SIG-M5 treated with dmso at 0.1 percent for 504 hours (cell line): ENCODE data around the gene IDH2.
A peak's percentile ranks its signal among the peaks of the same experiment; 100 is the strongest.

Source experiments
- DNase-seq: peaks from one replicate; lab custom pipeline; 2025; ENCODE audit not compliant: unreplicated experiment; lab: John Stamatoyannopoulos, UW

The IDH2 gene

GRCh38 chr15:90064911-90065681 lies 37.2 kb downstream of the IDH2 start:
- DNase-seq, result no peak

DNA sequence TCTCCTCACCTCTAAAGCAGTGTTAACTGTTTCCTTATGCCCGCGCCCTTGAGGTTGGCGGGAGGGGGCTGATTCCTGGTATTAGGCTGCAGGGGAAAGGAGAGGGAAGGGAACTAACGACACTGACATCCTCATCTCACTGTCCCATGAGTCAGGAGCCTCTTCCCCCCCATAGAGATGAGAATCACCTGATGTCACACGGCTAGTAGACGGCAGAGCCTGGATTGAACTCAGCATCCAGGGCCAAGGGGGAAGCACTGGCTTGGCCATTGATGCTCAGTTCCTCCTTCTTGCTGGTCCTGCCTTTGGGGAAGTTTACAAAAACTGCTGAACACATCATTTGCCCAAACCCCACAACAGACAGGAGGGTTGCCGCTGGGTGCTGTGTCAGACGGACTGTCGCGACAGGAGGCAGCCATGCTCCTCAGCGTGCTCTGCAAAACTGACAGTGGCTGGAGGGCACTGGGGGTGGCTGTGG lies 38.5 kb downstream of the IDH2 start:
- DNase-seq, result peak; percentile 71

GRCh38 chr15:90062973-90063769 lies 39.1 kb downstream of the IDH2 start:
- DNase-seq, result no peak

GRCh38 chr15:90062462-90062932 lies 39.8 kb downstream of the IDH2 start:
- DNase-seq, result no peak

- no peak for DNase-seq
These were observed 40.2 kb downstream of the IDH2 start for GRCh38 chr15:90062023-90062442.

DNA sequence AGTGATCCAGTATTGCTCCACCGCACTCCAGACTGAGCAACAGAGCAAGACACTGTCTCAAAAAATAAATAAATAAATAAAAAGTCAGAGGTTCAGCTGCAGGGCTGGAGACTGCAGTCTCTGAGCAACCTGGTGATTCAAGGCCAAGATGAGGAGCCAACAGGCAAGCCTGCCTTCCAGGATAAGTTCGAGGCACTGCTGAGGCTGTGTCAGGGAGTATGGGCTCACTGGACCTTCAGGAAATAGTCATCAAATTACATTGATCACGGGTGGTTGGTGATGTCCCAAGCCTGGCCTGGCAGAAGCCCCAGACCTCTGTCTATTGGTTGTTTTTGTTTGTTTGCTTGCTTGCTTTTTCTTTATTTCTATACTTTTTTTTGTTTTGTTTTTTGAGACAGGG lies 41.5 kb downstream of the IDH2 start:
- no peak for DNase-seq

DNA sequence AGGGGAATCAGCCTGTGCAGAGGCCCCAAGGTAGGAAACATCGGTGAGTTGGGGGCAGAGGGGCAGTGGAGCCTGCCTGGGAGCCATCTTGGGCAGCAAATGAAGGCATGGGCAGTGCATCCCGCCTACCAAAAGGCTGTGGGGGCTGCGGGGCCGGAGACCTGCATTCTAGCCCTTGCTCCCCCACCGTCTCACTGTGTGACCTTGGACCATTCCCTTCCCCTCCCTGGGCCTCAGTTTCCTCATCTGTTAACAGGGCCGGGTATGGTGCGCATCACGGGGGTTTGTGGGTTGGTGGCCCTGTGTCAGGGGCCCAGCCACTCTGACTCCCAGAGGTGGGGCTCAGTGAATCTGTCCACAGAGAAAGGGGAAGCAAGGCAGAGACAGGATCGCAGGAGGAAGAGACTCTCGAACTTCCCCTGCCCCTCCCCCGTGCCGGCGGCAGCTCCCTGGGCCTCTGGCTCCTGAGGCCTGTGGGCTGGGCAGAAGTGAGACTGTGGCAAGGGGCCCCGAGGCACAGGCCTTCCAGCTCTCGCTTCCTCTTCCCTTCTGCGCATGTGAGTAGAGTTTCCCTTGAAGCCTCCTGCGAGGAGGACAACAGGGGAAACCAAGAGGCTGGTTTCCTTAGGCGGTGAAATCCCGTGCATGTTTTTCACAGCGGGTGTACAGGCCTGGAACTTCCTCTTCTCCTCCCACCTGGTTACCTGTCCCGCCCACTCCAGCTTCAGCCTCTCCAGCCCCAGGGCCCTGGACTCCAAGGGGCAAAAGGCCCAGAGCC lies 42.9 kb downstream of the IDH2 start:
- DNase-seq, result peak; percentile 97

- DNase-seq, result no peak
These were observed 43.5 kb downstream of the IDH2 start for GRCh38 chr15:90058775-90059174.

DNA sequence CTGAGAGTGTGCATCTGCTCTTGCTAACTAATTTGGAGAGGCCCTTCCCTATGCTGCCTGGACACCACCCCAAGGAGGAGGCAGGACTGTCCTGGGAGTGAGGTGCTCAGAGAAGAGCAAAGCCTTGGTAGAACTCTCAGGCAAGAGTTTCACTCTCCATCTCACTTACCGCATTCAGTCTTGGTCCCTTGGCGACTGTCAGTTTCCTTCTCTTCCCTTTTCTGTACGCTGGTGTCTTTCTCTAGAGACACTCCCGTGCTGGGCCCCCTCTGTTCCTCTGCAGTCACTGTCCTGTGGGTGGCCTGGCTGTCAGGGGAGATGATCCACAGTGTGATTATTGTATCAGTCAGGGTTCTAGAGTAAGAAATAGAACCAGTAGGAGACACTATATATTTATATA lies 44.0 kb downstream of the IDH2 start:
- DNase-seq, result peak; percentile 70

DNA sequence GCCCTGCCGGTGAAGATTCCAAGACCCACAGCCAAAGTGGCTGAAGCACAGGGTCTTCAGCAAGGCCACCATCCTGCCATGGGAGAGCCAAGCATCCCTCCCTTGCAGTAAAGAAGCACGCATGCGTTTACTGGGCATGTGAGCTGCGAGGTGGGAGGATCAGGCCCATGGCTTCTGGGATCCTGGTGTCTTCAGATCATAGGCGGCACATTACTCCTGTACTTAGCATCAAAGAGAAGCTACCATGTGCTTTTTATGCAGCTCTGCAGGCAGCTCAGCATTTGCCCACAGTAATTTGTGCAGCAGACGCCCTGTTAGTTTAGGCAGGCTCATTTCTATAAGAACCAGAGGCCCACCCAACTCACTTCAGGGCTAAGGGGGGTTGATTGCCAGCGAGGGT lies 45.7 kb downstream of the IDH2 start:
- no peak for DNase-seq

DNA sequence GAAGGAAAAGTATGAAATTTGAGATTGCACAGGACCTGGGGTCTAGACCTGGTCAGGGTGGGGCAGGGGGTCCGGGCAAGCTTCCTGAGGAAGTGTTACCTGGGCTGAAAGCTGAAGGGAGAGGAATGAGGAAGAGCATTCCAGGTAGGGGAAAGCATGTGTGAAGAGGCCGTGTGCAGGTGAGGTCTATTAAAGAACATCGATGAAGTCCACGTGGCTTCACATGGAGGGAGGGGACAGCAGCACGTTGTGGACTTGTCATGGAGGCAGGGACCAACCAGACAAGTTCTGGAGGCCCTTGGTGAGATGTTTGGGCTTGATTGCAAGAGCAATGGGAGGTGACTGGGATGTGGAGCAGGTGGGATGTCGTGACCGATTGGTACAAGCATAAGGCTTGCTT lies 47.1 kb downstream of the IDH2 start:
- no peak for DNase-seq

GRCh38 chr15:90054618-90055097 lies 47.6 kb downstream of the IDH2 start:
- DNase-seq, result no peak

DNA sequence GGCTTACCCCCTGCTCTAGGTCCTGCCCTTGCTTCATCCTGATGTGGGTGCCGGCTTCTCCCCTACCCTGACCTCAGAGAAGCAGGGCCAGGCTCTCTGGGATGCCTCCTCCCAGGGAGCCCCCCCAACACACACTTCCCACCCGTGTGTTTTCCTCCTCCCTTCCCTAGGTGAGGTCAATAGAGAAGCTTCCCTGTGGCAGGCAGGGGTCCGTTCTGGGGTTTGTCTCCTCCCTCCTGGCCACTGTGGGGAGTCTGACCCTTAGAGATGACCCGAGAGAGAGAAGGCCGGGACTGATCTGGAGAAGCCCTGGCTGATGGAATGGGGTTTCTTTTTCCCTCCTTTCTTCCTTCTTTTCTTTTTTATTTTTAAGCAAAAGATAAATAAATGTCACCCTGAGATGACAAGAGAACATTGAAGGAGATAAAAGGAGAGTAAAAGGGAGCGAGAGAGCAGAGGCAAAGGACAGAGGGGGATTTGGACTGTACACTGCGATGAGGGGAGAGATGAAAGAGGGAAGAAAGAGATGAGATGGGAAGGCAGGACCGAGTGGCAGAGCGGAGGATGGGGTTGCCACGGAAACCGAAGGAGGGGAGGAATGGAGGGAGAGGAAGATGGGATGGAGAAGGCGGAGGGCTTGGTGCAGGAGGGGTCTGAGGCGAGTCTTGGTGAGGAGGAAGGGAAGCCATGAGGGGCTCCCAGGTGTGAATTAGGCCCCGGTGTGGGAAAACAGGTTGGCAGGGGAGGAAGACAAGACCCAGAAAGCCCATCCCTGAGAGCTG lies 48.4 kb downstream of the IDH2 start:
- DNase-seq, result no peak

DNA sequence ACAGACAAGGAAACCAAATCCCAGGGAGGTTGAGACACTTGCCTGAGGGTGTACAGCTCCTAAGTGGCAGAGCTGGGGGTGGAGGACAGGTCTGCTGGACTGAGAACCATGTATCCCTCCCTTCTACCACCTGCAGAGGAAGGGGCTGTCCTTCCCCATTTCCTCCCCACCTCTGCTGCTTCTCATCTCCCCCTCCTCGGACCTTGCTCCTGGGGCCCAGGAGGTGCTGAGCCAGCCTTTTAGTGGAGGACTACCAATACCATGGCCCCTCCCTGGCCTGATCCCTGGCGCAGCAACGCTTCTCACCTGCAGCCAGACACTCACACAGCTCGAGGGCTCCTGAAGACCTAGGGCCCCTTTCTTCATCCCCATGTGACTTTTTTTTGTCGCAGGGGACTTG lies 50.4 kb downstream of the IDH2 start:
- DNase-seq, result no peak

GRCh38 chr15:90049666-90050604 lies 52.3 kb downstream of the IDH2 start:
- no peak for DNase-seq

GRCh38 chr15:90049030-90049429 lies 53.2 kb downstream of the IDH2 start:
- DNase-seq, result no peak

- no peak for DNase-seq
These were observed 54.2 kb downstream of the IDH2 start for GRCh38 chr15:90047956-90048575.

DNA sequence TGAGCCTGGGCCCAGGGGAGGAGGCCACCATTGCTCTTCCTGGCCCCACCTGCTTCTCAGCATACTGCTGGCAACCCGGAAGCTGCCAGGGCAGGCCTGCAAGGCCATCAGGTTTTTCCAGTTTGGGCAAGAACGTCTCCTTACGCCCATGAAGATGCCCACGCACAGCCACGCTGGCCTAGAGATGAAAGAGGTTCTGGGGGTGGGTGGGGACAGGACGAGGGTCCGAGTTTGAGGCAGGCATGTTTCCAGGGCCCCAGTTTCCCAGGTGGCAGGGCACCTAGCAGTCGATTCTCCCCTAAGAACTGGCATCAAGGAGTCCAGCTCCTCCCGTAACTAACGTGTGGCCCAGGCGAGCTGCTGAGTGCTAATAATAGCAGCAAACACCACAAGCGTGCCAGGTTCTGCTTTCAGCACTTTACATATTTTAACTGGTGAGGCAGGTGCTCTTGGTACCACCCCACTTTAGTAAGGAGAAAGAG lies 55.3 kb downstream of the IDH2 start:
- DNase-seq, result peak; percentile 25

DNA sequence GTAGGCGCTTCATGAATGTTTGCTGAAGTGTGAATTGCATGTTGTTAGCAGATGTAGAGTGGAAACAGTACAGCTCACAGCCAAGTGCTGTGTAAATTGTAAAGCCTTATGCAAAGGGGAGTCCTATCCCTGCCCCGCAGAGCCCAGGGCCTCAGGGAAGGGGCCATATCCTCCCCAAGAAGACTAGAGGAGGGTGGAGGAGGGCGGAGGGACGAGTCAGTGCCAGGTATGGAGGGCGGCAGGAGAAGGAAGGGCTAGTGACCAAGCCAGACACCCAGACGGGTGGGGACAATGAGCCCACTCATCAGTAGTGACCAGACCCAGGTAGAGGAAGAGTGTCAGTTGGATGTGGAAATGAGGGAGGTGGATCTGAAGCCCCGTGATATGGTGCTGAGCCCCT lies 56.0 kb downstream of the IDH2 start:
- no peak for DNase-seq
